NCI-H526 treated with DMSO at 0.1 percent for 48 hours (cell line): ENCODE measurements around the gene NXPE2.

Experiments
- DNase-seq: peaks from one replicate; lab custom pipeline; 2025; lab: John Stamatoyannopoulos, UW

NXPE2 gene

GRCh38 chr11:114745150-114745671 is 66.9 kb downstream of the NXPE2 start:
- no peak for DNase-seq

- no peak for DNase-seq
Observed at GRCh38 chr11:114746013-114746412, 67.7 kb downstream of the NXPE2 start.
